HPDE6-E6E7 (cell line): Measurements from ENCODE around the gene MYL6B.
"Not testable (repeated sequence)": the region's sequence is repeated elsewhere in the genome, so short reads cannot be mapped to it uniquely, and the experiment has no call there.

ENCODE experiments used
- DNase-seq: peaks from one replicate; pipeline ENCODE4 v3.0.0; 2011; ENCODE audit warnings: missing footprints; ENCODE audit errors: extremely low spot score

MYL6B gene

DNA sequence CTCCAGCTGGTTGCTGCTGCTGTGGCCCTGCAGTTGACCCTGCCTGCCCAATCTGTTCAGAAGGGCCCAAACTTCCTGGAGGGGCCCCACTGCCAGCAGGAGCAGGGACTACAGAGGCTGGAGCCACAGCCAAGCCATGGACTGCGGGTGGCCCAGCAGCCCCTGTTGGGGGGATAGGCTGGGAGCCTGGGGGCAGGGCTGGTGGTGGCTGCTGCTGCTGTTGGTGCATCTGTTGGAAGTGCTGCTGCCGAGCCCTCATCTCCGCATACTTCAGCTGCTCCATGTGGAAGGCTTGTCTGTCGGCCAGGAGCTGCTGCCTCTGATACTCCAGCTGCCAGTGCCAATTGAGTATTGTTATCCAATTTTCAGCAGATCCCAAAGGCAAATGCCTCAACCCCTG lies 13.0 kb downstream of the MYL6B start:
- no peak for DNase-seq

DNA sequence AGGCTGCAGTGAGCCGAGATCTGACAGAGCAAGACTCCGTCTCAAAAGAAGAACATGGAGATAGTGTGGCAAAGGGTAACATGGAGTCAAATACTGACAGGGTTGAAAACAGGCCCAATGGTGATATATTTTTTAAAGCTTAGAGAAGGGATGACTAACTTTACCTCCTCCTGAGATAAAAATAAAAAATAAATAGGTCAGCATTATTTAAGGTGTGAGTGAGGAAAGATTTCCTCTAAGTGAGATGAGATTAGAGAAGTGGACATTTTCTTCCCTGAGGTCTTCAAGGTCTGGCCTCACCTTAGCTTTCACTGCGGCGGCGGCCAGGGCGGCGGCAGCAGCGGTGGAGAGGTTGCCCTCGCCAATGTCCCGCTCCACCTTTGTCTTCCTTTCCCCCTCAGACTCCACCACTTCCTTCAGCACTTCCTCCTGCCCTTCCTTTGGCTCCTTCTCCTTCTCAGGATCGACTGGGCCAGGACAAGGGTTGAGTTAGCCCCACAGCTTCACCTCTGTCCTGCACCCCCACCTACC lies 16.9 kb downstream of the MYL6B start:
- no peak for DNase-seq

DNA sequence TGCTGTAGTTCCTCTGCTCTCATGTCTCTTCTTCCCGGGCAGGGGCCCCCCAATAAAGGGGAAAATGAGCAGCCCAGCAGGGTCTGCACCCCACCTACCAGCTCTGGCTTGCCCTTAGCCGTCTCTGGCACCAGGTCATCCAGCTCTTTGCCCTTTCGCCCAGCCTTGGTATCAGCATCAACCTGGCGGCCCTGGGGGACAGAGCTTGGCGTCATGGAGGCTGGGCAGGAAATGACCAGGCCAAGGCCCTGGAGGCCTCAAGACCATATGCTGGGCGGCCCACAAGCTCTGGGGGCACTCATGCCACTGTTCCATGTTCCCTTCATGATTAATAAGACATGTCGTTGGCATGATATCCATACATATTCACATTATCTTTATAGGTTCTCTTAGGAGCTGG lies 20.5 kb downstream of the MYL6B start:
- no peak for DNase-seq

DNA sequence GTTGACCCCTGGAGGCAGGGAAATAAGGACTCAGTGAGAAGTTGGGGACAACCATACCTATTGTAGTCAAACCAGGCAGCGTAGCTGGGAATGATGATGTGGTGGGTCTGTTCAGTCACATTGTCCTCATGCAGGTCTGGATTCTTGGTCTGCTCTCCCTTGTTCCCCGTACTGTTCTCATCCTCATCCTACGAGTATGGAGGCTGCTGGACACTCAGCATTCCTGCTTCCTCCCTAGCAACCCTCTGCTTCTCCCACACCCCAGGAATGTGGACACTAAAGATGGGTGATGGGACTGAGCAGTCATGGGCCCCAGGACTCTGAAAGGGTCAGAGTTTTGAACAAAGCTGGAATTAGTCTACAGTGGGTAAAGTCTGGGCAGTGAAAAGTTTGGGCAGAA lies 26.0 kb downstream of the MYL6B start:
- DNase-seq = no peak

DNA sequence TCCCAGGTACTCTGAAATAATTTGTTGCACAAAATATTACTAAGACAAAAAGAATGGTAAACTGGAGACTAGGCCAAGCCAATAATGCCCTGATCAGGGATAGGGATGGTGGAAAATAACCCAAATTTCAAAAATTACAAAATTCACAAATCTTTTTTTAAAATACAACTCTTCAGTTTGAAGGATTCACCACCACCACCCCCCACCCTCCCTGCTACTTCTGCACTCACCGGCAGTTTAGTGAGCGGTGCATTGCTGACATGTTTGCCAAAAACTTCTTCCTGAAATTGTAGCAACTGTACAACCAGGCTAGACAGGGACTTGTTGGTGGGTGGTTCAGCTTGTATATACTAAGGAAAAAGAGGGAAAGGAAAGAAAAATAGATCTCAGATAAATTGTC lies 34.6 kb downstream of the MYL6B start:
- DNase-seq = no peak

DNA sequence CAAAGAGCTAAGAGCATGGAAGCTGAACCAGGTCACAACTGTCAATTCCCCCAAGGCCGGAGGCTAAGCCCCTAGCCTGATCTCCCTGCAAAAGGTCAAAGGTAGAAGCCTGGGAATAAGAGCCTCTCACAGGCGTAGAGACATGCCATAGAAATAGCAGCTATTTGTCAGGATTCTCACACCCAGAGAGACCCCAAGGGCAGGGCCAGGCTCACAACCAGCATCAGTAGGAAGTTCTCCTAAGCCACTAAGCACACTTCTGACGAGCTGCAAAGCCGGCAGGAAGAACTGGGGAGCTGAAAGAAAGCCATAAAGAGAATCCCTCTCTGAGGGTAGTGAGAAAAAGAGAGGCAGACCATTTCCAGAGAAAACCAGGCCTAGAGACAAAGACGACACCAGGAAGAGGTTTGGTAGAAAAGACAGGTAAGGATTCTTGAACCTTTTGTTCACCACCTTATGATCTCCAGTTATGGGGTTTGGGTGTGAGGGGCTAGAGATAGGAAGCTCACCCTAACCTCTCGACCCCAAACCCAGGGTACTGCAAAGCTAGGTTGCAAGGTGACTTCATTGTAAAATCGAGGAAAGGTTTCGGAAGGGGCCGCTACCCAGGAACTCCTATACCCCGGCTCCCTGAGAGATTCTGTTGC lies 35.9 kb downstream of the MYL6B start:
- DNase-seq = no peak

DNA sequence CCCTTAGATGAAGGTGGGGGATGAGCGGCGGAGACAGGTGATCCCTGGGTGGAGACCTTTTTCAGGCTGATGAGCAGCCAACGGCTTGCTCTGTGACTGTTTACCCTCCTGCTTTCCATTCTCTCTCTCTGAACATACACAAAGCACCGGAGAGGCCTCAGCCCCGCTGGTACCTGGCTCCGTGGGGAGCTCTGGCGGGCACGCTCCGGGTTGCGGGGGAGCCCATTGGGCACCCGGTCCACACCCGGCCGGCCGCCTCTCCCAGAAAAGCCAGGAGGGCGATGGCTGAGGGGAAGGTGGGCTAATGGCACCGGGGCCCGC lies 36.4 kb downstream of the MYL6B start:
- DNase-seq = no peak

DNA sequence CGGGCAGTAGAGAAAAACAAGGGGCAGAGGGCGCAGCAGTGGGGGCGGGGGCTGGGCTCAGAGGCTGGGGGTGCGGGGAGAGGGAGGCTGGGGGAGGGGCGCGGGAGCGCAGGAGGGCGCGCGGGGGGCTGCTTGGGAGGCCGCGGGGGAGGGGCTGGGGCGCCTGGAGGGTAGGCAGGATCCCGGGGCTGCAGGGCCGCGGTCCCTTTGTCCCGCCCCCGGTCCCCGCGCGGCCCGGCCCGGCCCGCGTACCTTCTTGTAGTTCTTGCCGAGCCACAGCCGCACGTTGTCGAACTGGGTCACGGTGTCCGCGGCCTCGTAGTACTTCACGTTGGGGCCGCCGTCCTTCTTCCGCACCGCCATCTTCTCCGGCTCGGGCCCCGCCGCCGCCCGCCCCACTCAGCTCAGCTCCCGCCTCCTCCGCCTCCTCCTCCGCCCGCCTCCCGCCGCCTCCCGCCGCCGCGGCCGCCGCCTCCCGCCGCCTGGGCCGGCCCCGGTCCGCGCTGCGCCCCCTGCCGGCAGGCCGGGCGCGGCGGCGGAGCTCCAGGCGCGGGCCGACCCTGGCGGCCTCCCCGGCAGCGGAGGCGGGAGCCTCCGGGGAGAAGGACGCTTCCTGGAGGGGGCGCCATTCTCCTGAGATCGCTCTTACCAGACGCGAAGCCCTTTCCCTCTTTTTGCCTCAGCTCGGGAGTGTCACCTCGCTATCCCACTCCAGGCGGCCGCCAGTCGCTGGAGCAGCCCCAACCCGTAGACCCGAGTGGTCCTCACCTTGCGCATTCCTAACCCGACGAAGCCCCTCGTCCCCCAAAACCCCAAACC lies 36.9 kb downstream of the MYL6B start, which contains the start of gene SMARCC2:
Gene SMARCC2, minus strand, starts transcription at position 385 of the 819 bp plus-strand sequence. Its CDS starts 22 bp downstream, at position 363.
- DNase-seq = peak; percentile 83

DNA sequence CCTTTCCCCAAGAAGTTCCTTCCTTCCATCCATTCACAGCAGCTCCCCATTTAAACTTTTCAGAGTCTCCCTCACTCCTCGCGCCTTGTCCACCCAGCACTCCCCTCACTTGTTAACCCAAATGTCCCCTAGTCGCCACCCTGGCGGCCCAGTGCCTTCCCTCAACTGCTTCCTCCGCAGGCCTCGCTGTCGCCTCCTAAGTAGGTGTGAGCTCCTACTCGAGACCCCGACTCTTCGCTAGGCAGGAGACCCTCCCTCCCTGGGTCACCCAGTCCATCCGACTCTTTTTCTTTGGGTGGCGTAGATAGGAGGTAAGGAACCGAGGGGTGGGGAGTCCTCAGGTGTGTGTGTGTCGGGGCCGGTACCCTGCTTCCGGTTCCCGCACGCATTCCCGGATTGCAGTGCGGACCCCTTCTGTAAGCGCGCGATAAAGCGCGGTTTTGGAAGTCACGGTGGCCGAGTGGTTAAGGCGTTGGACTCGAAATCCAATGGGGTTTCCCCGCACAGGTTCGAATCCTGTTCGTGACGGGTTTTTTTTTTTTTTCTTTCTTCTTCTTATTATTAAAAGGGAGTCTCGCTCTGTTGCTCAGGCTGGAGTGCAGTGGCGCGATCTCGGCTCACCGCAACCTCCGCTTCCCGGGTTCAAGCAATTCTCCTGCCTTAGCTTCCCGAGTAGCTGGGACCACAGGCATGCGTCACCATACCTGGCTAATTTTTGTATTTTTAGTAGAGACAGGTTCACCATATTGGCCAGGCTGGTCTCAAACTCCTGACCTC lies 37.7 kb downstream of the MYL6B start:
- DNase-seq = peak; percentile 73

DNA sequence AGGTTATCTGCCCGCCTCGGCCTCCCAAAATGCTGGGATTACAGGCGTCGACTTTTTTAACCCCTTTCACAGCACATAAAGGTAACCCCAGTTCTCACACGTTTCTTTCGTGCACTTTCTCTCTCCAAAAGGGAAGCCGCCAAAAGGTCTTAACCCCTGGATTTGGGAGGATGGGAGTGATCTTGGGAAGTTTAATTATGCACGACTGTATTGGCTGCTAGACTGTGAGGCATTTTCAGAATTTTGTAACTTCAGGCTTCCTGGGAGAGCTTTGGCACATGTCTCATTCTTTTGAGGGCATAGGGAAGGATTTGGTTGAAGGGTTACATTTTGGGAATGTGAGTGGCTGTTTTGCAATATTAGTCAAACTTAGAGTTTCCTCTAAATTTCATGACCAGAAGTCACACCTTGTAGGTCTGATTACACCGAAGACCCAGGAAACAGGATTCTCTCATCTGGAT lies 38.3 kb downstream of the MYL6B start:
- DNase-seq = no peak

DNA sequence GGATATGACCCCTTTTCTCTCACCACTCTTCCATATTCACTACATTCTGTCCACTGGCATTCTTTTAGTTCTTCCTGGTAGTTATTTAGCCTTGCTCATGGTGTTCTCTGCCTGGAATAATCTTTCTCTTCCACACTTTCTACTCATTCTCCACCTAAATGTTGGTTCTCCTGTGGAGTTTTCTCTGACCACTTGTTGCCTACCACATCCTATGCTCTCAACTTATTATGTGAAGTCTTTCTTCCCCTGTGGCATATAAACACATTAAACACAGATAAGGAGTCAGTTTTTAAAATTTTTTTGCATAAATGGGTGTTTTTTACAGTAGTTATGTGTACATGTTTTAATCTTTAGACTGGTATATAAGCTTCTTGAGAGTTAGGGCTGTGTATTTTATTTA lies 40.2 kb downstream of the MYL6B start:
- DNase-seq = no peak

DNA sequence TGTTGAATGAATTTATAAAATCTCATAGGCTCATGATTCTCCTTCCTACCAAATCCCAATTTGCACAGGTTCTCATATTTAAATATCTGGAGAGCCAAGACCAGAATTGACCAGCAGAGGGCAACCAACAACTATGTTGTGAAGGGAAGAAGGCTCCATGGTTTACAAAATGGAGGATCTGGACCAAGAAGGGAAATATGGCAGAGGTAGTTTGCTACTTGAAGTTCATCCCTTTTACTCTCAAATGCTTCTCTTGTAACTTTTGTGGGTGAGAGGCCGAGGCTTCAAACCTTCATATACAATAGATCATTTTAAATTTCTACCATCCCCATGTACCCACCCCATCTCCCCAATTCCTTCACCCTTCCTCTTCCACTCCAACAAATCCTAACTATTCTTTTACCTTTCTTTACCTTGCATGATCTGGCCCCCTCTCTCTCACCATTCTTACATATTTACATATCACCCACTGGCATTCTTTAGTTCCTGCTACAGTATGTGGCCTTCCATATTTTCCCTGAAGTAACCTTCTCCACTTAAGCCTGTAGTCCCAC lies 40.7 kb downstream of the MYL6B start:
- peak; percentile 54 for DNase-seq

DNA sequence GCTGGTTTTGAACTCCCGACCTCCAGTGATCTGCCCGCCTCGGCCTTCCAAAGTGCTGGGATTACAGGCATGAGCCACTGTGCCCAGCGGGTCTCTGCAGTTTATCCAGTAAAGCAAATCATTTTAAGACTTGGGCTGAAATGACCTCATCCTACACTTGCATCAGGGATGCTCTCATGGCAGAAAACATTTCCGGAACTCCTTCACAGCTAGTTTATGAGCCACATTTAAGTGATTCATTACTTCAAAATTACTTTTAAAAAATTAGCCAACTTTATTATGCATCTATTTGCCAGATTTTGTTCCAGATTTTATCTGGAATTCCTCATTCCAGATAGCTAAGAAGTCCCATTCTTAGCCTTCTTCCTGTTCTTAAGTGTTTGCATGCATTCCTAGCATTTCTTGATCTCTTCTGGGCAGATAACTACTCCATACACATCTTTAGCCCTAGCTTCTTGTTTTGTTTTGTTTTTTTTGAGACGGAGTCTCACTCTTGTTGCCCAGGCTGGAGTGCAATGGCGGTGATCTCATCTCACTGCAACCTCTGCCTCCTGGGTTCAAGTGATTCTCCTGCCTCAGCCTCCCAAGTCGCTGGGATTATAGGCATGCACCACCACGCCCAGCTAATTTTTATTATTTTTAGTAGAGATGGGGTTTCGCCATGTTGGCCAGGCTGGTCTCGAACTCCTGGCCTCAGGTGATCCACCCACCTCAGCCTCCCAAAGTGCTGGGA lies 44.6 kb downstream of the MYL6B start:
- not testable (repeated sequence) for DNase-seq

DNA sequence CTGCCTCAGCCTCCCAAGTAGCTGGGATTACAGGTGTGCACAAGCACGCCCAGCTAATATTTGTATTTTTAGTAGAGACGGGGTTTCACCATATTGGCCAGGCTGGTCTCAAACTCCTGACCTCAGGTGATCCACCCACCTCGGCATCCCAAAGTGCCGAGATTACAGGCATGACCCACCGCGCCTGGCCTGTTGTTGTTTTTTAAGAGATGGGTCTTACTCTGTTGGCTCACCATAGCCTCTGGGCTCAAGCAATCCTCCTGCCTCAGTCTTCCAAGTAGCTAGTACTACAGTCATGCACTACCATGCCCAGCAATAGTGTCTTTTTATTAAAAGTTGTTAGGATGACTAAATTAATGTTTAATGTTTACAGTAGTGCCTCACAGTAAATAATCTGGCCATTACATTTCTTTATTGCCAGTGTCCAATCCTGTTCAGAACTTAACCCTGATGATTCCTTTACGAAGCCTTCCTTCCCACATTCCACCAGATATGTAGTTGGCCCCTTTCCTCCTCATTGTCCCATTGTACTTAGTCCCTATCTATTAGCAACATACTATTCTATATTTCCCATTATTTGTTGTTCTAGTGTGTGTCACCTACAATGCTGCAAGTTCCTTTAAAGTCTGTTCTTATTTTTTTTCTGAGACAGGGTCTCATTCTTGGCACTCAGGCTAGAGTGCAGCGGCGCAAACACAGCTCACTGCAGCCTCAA lies 45.7 kb downstream of the MYL6B start:
- DNase-seq = no peak

DNA sequence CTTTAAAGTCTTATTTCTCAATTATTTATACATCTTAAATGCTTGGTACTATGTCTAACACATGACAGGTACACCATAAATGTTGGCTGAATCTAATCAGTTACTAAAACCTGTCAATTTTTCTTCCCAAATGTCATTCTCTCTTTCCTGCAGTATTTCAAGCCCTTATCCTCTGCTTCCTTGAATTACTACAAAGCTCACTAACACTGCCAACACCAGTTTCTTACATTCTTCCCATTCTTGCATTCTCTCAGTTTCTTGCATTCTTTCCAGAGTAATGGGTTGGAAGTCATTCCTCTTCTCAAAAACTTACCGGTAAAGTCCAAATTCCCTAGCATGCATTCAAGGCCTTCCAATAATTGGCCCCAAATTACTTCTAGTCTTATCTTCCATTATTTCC lies 46.4 kb downstream of the MYL6B start:
- no peak for DNase-seq

DNA sequence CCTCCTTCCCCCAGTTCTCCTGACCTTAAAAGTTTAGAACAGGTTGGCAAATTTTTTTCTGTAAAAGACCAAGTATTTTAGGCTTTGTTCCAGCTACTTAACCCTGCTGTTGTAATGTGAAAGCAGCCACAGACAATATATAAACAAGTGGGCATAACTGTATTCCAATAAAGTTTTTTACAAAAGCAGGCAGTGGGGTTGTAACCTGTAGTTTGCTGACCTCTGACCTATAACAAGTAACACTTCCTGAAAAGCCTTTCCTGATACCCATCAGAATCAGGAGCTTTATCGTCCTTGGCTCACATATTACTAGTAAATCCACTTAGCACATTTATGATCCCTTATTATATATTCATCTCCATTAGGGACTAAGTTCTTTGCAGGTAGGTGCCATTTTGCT lies 50.0 kb downstream of the MYL6B start:
- no peak for DNase-seq

DNA sequence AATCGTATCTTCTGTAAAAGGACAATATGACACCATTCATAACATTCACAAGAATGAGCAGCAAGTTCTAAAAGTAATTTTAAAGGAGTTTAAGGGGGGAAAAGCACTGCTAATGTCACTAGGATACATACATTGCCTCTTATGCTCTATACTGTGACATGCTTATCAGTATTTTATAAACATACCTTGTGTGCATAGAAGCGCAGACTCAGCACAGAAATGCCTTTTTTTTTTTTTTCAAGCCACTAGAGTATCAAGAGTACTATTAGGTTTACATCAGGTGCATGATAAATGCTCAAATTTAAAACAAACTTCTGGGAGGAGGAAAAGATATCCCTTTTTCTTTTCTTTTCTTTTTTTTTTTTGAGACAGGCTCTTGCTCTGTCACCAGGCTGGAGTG lies 50.5 kb downstream of the MYL6B start:
- DNase-seq = no peak

DNA sequence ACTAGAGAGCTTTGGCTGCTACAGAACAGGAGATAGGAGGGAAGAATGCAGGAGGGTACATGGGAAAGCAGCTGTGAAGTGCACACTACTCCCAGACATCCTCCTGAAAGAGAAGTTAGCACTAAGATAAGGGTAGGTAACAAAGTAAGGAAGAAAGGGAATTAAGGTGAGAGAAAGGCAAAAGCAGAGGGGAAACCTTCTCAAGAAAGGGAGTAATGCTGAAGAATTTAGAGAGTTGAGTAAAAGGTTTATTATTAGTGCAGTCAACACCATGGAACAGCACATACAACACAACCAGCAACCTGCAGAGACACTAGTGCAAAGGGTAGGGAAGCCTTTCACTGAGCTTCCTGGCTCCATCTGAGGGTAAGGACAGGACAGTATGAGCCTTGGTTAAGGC lies 51.9 kb downstream of the MYL6B start:
- no peak for DNase-seq

DNA sequence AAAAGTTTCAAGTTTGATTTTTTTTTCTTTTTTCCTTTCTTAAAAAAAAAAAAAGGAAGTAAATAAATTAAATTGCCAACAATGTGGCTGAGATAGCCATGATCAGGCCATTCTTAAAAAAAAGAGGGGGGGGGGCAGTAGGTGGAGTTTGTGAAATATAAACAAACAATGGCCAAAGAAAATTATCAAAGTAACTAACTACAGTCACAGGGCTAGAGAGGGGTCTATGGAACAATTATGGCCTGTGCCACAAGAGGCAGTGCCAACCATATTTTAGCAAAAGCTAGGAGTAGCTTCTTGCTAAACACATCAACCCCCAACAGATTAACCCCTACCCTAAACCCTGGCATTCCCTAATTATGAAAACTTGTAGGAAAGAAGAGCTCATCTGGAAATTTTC lies 53.1 kb downstream of the MYL6B start:
- no peak for DNase-seq

DNA sequence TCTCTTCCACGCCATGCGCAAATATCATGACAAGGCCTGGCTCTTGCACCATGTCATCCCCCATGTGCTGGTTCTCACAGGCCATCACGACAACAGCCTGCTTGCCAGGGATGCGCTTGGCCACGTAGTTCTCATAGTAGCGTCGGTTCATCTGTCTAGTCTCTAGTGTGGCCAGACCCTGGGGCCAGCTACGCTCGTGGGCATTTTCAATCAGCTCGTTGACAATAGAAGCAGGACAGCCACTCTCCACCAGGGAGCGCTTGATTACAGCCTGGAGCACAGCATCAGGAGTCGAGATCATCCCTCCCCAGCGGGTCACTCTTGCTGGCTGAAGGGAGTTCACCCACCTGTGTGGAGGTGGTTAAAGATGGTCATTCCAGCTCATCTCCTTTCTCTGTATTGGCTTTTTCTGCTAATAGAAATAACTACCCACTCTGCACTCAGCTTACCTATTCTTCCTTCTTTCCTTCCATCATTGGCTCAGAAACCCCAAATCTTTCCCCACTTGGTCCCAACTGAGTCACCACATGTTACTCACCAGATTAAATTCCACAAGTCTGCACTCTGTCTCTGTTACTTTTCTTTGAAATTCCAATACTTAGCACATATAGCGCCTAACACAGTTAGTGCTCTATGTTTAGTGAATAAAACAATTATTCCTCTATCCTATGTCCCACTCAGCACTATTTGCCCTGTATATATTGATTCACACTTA lies 54.2 kb downstream of the MYL6B start:
- DNase-seq = no peak
